GM18951 (cell line): ENCODE measurements around the gene CMTM8.

Experiments used
- POLR2A ChIP-seq: IDR thresholded peaks from 4 replicates; pipeline ENCODE4 v1.6.1; 2011; ENCODE audit warnings: mild to moderate bottlenecking; ENCODE audit not compliant: insufficient read length, insufficient read depth; ENCODE audit errors: extremely low read depth
- in situ Hi-C: fragments of 300-500 bp; cut with MboI; formaldehyde crosslinking; loops from one replicate; pipeline ENCODE4 v1.12.0; 2022; ENCODE audit warnings: low sequenced_read_pairs, mixed read lengths, inconsistent platforms; ENCODE audit not compliant: unreplicated experiment

The CMTM8 gene

GRCh38 chr3:32276279-32276841 is 37.9 kb downstream of the CMTM8 start:
- in situ Hi-C loops = no loop called here
- TF ChIP-seq POLR2A = no peak

GRCh38 chr3:32278714-32279113 is 40.2 kb downstream of the CMTM8 start:
- no peak for TF ChIP-seq POLR2A
- in situ Hi-C loops = no loop called here

- no peak for TF ChIP-seq POLR2A
- in situ Hi-C loops = no loop called here
These were observed 41.9 kb downstream of the CMTM8 start for GRCh38 chr3:32280262-32280910.

GRCh38 chr3:32281570-32282106 is 43.2 kb downstream of the CMTM8 start:
- in situ Hi-C loops = no loop called here

GRCh38 chr3:32282578-32283154 is 44.2 kb downstream of the CMTM8 start:
- in situ Hi-C loops = no loop called here
- TF ChIP-seq POLR2A = no peak

More at GRCh38 chr3:32281570-32282106, 43.2 kb downstream of the CMTM8 start:
- no peak for TF ChIP-seq POLR2A

- in situ Hi-C loops = no loop called here
- TF ChIP-seq POLR2A = no peak
These were observed 44.8 kb downstream of the CMTM8 start for GRCh38 chr3:32283304-32283703.

GRCh38 chr3:32284443-32285212 is 46.1 kb downstream of the CMTM8 start:
- no peak for TF ChIP-seq POLR2A
- in situ Hi-C loops = no loop called here

GRCh38 chr3:32285891-32286290 is 47.4 kb downstream of the CMTM8 start:
- in situ Hi-C loops = no loop called here
- no peak for TF ChIP-seq POLR2A

- in situ Hi-C loops = no loop called here
- no peak for TF ChIP-seq POLR2A
These were observed 50.3 kb downstream of the CMTM8 start for GRCh38 chr3:32288819-32289218.

GRCh38 chr3:32290619-32291018 is 52.1 kb downstream of the CMTM8 start:
- in situ Hi-C loops = no loop called here
- no peak for TF ChIP-seq POLR2A

GRCh38 chr3:32292085-32292796 is 53.8 kb downstream of the CMTM8 start:
- in situ Hi-C loops = no loop called here
- TF ChIP-seq POLR2A = no peak

GRCh38 chr3:32293903-32294302 is 55.4 kb downstream of the CMTM8 start:
- in situ Hi-C loops = no loop called here
- TF ChIP-seq POLR2A = no peak
